CD4-positive, alpha-beta T cell treated with Interferon alpha-2 for 1 hour (primary cell): ENCODE data around the gene CAT.
A peak's percentile ranks its signal among the peaks of the same experiment; 100 is the strongest.

Source experiments
- DNase-seq, 2 donors: peaks; one replicate each; pipeline ENCODE4 v3.0.0-alpha.2; 2020 to 2022

CAT gene

DNA sequence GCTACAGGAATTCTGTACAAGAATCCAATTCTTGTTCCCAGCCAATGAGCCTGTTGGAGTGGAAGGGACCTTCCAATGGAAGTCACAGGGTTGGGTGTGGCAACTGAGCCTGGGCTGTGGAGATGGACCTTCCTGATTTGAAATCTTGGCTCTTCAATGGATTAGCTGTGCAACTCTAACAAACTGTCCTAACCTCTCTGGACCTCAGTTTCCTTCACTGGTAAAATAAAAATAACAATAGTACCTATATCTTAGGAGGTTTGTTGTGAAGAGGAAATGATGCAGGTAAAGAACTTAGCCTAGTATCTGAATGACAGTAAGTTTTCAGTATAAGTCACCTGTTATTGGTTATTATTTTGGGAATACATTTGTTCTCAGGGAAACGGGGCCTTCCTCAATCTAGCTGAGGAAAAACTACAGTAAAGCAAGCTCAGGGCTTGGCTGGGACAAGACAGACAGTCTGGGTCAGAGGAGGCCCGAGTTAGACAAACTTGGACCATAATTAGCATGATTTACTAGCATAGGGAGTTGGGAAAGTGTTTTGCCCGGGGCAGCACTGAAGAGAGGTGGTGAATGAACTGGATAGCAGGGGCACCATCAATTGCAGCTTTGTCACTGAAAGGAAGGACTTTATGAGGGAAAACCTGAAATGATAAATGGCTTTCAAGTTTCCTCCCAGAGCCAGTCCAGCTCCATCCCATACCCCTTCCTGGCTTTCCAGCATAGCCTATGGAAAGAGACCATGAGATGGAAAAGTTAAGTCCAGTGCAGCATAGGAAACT lies 61.2 kb downstream of the CAT start:
- DNase-seq = no peak

- DNase-seq = no peak
These were observed 62.8 kb downstream of the CAT start for GRCh38 chr11:34501500-34501899.

DNA sequence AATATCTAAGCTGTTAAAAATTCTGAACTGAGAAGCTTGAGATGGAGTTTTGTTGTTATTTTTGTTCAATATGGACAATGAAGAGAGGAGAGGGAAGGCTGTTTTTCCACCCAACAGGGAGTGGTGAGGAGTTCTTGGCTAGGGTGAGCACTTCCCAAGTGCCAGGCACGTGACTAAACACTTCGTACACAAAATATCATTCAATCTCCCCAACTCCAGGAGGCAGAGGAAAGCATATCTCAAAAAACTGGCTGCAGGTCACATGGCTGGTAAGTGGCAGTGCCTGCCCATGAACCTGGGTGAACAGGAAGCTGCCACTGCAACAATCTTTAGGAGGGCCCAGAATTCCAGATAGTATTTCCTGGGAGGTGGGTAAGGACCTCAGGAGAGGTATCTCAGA lies 63.2 kb downstream of the CAT start:
- DNase-seq = no peak

- no peak for DNase-seq
These were observed 64.2 kb downstream of the CAT start for GRCh38 chr11:34502949-34503348.

DNA sequence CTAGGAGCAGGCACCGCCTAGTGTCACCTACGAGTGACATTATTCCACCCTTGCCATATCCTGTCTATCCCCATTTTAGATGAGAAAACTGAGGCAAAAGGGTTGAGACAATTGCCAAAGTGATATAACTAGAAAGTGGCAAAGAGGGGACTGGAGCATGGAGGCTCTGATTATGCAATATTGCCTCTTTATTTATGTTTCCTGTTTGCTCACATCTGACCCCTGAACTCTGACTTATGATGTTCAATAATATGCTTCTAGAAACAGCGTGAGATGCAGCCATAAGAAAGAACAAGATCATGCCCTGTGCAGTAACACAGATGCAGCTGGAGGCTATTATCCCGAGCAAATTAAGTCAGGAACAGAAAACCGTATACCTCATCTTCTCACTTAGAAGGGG lies 67.1 kb downstream of the CAT start:
- DNase-seq = no peak

GRCh38 chr11:34507156-34507555 lies 68.4 kb downstream of the CAT start:
- DNase-seq = no peak

GRCh38 chr11:34507610-34508009 lies 68.9 kb downstream of the CAT start:
- DNase-seq = no peak

- DNase-seq = no peak
These were observed 69.8 kb downstream of the CAT start for GRCh38 chr11:34508524-34508923.

DNA sequence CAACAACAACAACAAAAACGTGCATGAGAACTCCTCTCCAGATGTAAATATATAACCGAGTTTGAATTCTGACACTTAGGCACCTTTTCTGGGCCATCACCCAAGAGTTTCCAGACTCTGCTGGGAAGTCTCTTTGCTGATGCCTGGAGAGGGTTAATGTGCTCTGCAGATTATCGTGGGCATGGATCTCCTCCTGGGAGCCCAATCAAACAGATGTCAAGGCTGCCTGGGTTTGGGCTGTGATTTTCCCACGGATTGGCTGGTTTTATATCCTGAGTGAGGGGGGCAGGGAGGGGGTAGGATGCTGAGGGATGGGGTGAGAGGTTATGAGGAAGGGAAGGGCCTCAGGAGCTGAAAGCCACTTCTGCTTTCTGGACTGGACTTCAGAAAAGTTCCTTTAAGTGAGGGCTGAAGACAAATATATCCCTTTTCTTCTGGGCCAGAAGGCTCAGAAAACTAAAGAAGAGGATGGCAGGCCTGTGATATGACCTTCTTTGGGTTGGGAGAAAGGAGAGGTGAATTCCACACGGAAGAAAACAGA lies 70.7 kb downstream of the CAT start:
- DNase-seq = no peak

DNA sequence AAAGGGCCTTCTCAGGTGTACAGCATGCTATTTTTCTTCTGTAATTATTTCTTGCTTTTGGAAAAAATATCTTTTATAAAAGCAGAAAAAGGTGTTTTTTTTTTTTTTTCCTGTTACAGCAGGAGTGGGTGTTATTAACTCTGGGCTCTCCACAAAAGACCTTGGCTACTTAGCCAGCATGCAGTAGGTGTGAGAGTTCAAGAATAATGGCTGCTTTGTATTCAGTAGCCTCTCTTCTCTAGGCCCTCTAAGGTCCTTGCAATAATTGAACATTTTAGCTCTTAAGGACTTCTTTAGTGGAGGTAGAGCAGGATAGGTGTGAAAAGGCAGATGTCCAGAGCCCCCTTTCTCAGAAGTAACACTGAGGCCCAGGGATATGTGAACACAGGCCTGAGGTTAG lies 71.5 kb downstream of the CAT start:
- no peak for DNase-seq

DNA sequence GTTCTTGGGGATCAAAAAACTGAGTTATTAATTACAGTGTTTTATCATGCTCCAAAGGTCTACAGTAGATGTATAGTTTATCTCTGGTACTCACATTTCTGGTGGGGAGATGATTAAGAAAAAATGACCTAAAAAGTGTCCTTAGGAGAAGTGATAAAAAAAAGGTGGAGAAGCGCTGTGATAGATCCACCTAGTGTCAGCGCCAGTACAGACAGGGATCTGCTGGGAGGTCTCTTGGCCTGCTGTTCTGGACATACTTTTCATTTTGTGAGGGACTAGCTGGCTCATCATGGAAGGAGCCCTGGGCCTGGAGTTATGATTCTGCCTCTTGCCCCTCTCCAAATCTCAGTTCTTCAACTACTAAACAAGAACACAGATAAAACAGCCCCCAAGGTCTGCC lies 71.9 kb downstream of the CAT start:
- no peak for DNase-seq

GRCh38 chr11:34512840-34513681 lies 74.3 kb downstream of the CAT start:
- DNase-seq = peak; percentile 25 to 44

GRCh38 chr11:34513682-34514449 lies 75.1 kb downstream of the CAT start, which contains the start of gene ELF5:
Gene ELF5, minus strand, starts transcription at chr11:34513794. Its CDS starts 8,045 bp downstream, at chr11:34505749.
- DNase-seq = no peak

DNA sequence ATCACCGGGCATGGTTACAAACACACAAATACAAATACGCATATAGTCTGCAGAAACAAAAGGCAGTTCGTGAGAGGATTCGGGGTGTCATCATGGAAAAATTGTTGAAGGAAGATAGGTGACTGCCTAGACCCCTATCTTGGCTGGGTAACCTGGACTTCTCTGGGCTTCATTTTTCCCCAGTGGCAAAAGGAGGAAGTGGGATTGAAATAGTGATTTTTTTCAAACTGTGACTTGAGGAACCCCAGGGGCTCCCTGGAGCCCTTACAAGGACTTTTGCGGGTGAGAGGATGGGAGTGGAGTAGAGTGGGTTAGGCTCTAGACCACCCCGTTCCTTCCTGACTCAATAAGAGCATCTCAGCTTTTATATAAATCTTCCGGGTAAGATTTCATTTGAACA lies 75.9 kb downstream of the CAT start:
- DNase-seq = no peak

GRCh38 chr11:34516247-34517040 lies 77.7 kb downstream of the CAT start:
- DNase-seq = no peak

DNA sequence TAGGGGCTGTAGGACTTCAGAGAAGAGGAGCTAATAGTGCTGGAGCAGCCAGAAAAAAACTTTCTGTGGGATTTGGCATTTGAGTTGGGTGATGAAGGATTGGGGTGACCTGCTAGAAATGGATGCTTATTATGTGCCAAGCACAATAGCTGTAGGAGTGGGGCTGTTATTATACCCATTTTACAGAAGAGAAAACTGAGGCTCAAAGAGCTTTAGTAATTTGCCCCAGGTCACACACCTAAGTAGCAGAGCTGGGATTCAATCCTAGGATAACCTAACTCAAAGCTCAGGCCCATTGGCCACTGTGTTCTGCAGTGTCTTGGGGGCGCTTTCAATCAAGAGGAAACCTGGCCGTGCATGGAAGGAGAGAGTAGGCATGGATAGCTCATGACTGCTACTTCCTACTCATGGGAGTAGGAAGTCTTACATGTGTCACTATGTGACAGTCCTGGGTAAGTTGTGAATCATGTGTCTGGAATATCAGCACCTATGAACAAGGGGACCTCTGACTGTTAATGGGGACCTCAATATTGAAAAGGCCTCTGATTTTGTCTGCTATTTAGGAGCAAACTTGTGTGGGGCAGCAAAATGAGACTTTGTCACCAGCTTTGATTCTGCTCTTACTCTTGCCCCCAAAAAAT lies 81.0 kb downstream of the CAT start:
- no peak for DNase-seq

- no peak for DNase-seq
These were observed 82.5 kb downstream of the CAT start for GRCh38 chr11:34521265-34521664.
